Central memory CD4-positive, alpha-beta T cell (primary cell): ENCODE data around the gene RFNG.

ENCODE experiments used
- DNase-seq: peaks from one replicate; pipeline ENCODE4 v3.0.0; 2022

RFNG gene

GRCh38 chr17:82058230-82058854, 6.7 kb upstream of the RFNG start:
- no peak for DNase-seq

DNA sequence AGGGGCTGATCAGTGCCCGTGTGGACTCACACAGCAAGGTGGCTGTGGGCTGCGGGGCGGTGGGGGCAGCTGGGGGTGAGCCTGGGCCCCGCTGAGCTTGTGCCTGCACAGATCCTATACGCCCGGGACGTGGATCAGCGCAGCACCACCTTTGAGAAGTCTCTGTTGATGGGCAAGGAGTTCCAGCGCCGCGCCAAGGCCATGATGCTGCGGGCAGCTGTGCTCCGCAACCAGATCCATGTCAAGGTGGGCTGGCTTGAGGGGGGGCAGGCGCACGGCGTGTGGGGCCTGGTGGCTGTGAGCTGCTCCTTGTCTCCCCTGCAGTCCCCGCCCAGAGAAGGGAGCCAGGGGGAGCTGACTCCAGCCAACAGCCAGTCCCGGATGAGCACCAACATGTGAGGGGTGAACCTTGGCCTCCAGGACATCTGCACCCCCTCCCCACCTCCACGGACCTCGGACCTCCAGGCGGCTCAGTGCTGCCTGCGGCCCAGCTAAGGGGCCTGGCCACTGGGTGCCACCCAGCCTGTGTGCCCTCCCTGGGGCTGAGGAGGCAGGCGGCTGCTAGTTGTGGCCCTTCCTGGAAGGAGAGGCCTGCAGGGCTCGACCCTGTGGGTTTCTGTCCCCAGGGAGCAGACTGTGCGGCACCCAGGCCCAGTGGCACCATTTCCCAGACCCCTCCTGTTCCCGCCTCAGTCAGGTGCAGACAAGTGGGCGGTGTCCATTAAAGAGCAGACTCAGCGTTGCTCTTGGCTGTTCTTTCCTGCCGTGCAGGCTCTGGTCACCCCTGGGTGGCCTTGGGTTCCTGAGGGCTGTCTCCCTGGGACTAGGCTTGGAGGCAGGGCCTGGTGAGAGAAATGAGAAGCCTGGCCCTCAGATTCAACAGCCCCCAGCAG, 5.4 kb upstream of the RFNG start:
- no peak for DNase-seq

DNA sequence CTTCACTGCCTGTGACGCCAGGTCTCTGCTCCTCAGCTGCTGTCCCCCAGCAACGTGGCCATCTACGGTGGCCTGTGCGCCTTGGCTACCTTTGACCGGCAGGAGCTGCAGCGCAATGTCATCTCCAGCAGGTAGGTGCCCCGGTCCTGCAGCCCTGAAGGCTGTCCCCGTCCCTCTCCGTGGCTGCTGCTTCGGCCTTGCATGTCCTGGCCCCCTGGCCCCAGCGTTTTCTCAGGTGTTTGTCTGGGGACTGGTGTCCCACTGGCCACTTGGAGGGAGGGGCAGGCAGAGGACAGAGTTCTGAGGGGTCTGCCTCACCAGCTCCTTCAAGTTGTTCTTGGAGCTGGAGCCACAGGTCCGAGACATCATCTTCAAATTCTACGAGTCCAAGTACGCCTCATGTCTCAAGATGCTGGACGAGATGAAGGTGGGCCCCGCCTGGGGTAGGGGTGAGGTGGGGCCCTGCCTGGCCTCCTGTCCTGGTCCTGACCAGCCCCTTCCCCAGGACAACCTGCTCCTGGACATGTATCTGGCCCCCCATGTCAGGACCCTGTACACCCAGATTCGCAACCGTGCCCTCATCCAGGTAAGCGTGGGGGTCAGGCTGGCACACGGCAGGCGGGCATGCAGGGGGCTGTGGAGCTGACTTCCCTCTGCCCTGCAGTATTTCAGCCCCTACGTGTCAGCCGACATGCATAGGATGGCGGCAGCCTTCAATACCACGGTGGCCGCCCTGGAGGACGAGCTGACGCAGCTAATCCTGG, 4.5 kb upstream of the RFNG start:
- no peak for DNase-seq

DNA sequence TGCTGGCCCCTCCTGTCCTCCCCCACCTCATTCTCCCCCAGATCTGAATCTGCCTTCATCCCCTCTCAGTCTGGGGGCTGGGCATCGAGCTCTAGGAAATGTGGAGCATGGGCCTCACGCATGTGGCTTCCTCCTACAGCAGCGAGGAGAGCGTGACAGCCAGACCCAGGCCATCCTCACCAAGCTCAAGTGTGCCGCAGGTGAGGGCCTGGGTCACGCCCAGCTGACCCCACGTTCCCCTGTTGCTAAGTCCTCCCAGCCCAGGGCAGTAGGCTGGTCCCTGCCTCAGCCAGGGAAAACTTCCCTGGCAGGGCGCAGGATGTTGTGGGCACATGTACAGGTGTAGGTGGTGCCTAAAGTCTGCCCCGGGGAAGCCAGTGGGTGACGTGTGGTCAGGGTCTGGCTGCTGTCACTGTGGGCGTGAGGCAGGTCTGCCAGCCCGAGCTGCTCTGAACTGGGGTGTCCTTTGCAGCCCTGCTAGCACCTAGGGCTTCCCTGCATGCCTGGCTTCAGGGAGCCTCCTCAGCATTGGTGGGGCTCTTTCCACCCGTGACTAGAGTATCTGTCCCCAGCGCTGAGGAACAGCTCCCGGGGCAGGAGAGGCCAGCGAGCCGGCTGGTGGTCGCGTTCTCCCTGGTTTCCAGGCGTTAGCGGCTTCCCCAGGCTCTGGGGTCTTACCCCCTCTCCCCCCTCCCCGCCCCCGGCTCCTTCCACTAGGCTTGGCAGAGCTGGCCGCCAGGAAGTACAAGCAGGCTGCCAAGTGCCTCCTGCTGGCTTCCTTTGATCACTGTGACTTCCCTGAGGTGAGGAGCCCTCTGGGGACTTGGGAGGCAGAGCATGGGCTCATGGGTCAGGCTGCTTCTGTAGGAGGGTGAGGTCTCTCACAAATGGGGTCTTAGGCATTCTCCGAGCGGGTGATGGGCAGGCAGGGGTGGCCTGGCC, 3.7 kb upstream of the RFNG start:
- DNase-seq: no peak

GRCh38 chr17:82054351-82055022, 2.9 kb upstream of the RFNG start:
- DNase-seq: no peak

GRCh38 chr17:82053556-82054263, 2.1 kb upstream of the RFNG start:
- DNase-seq: no peak

DNA sequence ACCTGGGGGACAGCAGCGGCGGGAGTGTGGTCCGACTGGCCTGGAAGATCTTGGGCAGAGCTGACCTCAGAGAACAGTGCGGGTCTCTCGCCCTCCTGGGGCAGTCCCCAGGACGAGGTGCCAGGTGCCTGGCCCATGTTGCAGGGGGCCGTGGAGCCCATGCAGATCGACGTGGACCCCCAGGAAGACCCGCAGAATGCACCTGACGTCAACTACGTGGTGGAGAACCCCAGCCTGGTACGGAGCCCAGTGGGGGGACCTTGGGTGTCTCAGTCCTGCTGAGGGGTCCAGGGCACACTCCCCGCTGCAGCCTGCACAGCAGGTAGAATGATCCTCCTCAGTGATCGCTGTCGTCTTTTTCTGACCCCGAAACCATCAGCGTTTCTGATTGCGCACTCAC, 1.5 kb upstream of the RFNG start:
- no peak for DNase-seq

DNA sequence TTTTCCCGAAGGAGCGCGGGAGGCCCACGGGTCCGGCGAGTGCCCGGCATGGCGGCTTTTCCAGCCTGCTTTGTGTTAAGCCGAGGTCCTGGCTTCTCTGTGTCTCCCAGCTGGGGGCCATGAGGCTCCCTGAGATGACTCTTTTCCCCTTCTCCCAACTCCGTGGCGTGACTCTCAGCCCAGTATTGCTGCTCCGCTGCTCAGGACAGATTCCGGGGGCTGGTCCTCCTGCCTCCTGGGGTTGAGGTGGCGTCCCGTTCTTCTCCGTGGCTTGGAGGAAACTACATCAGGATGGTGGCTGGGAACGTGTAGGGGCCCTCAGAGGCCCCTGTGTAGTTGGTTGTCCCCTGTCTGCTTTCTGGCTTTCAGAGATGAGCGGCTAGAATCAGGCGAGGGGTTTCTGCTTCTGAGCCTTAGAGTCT, 1.0 kb upstream of the RFNG start:
- no peak for DNase-seq

GRCh38 chr17:82050761-82051641, 610 bp downstream of the RFNG start:
- no peak for DNase-seq

DNA sequence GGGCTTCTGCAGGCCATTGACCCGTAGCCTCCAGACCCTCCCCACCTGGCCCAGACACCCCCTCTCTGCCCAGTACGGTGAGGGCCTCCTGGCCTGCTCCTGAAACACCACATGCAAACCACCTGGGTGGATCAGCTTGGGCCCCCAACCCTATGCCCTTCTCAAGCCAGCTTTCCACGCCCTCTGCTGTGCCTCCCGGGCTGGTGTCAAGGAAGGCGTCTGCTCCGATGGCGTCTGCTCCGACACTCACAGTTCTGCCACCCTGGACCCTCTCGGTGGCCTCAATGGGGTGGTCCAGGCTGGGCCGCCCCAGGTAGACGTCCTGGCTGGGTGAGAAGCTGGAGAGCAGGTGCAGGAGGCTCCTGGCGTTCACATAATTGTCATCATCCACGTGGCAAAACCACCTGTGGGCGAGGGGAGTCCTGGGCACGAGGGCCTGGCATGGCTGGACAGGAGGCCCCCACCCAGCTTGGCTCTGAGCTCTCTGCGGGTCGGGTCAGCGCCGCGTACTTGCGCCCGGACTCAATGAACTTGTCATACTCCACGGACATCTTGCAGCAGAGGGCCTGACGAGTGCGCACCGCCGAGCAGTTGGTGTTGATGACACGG, 1.4 kb downstream of the RFNG start:
- no peak for DNase-seq

GRCh38 chr17:82049521-82049971, 2.1 kb downstream of the RFNG start:
- DNase-seq: no peak

- no peak for DNase-seq
These were observed 2.5 kb downstream of the RFNG start for GRCh38 chr17:82049106-82049505.

- no peak for DNase-seq
These were observed 3.0 kb downstream of the RFNG start for GRCh38 chr17:82048571-82048971.

- no peak for DNase-seq
These were observed 3.6 kb downstream of the RFNG start for GRCh38 chr17:82047914-82048570.

- DNase-seq: no peak
These were observed 4.2 kb downstream of the RFNG start for GRCh38 chr17:82047379-82047778.

DNA sequence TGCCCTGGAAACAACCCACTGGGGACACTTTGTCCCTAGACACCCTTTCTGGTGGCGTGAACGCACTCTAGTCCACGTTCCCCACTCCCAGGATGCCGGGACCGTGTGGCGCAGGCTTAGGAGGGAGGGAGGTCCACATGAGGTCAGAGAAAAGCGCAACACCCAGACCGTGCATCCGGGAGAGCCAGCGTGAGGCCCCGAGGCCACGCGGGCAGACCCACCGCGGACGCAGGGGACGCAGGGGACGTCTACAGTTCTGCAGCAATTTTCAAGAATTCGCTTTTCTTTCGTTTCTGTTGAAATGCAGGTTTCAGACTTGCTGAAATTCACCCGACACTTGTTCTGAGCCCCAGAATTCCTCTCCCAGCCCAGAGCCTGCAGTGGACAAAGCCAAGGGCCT, 4.7 kb downstream of the RFNG start:
- no peak for DNase-seq

DNA sequence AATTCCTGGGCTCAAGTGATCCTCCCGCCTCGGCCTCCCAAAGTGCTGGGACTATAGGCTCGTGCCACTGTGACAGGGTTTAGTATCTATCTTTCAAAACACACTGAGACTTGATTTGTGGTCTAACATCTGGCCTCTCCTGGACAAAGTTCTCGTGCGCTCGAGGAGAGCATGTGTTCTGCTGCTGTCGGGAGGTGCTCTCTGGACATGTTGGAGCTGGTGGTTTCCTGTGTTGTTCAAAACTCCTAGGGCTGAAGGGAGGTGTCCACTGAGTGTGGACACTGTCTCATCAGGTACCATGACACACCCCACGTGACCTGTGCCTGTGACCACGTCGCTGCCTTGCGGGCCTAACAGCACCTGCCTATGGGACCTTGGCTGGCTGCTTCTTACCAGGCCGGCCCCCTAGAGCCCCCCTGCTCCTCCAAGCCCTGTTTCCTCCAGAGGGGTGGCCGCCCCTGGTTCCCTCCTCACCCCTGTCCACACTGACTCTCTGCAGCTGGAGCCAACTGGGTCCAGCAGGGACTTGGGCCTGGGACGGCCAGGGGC, 5.6 kb downstream of the RFNG start:
- DNase-seq: no peak

DNA sequence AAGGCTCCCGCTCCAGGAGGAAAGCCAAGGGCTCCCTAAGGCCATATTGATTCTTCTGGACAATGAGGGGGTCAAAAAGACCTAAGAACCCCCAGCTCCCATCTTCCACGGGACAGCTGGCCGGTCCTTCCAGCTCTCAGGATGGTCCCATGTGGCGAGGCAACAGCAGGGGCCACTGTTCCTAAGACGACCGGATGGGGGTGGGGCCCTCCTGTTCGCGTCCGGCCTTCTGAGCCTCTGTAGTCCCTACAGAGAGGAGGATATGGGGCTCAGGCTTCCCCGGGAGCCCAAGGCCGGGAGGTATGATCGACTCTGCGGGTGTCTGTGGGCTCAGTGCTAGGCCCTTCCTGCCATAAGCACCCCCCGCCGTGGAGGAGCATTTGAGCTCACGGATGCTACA, 8.1 kb downstream of the RFNG start:
- DNase-seq: no peak

- no peak for DNase-seq
These were observed 9.0 kb downstream of the RFNG start for GRCh38 chr17:82042649-82043048.
